Cardiac fibroblast (primary cell): ENCODE results near the gene TMTC2.

Experiments used
- DNase-seq, 2 donors: peaks; one replicate each; pipeline versions ENCODE4 v3.0.0 to v3.0.0-alpha.2; 2010; ENCODE audit warnings: low read depth in 2 of 2
- H3K4me3 ChIP-seq, 2 donors: replicated peaks in 1 of 2; 1 replicate in 1 of 2; 2 replicates in 1 of 2; pipeline ENCODE4 v1.5.1; 2011; ENCODE audit warnings: low read depth in 2 of 2, low read length in 2 of 2, mild to moderate bottlenecking in 2 of 2, moderate library complexity in 1 of 2
- CTCF ChIP-seq: IDR thresholded peaks from one replicate; pipeline ENCODE4 v1.5.1; 2011; ENCODE audit warnings: low read depth, mild to moderate bottlenecking, low read length, inconsistent platforms

TMTC2 gene

GRCh38 chr12:82857911-82858533, 171.3 kb downstream of the TMTC2 start:
- H3K4me3 ChIP-seq = no peak overlapping the region
- TF ChIP-seq CTCF = no peak
- DNase-seq = no peak

GRCh38 chr12:82858534-82858917, 171.8 kb downstream of the TMTC2 start:
- DNase-seq = no peak
- no peak for TF ChIP-seq CTCF
- no peak overlapping the region for H3K4me3 ChIP-seq

- TF ChIP-seq CTCF = no peak
- no peak overlapping the region for H3K4me3 ChIP-seq
- DNase-seq = peak in 1 of 2 donors; percentile 30
Measured at GRCh38 chr12:82862069-82862841, 175.5 kb downstream of the TMTC2 start.

- no peak for TF ChIP-seq CTCF
- no peak for DNase-seq
- no peak overlapping the region for H3K4me3 ChIP-seq
Measured at GRCh38 chr12:82862876-82863649, 176.4 kb downstream of the TMTC2 start.

GRCh38 chr12:82866227-82866775, 179.6 kb downstream of the TMTC2 start:
- DNase-seq = no peak
- H3K4me3 ChIP-seq = no peak overlapping the region
- no peak for TF ChIP-seq CTCF

- no peak overlapping the region for H3K4me3 ChIP-seq
- DNase-seq = no peak
- TF ChIP-seq CTCF = no peak
Measured at GRCh38 chr12:82866946-82867345, 180.2 kb downstream of the TMTC2 start.
